EL (cell line): ENCODE results near the gene GEMIN7.
A peak's percentile ranks its signal among the peaks of the same experiment; 100 is the strongest.

ENCODE experiments used
- DNase-seq: peaks from one replicate; pipeline ENCODE4 v3.0.0-alpha.2; 2016

Gene GEMIN7

DNA sequence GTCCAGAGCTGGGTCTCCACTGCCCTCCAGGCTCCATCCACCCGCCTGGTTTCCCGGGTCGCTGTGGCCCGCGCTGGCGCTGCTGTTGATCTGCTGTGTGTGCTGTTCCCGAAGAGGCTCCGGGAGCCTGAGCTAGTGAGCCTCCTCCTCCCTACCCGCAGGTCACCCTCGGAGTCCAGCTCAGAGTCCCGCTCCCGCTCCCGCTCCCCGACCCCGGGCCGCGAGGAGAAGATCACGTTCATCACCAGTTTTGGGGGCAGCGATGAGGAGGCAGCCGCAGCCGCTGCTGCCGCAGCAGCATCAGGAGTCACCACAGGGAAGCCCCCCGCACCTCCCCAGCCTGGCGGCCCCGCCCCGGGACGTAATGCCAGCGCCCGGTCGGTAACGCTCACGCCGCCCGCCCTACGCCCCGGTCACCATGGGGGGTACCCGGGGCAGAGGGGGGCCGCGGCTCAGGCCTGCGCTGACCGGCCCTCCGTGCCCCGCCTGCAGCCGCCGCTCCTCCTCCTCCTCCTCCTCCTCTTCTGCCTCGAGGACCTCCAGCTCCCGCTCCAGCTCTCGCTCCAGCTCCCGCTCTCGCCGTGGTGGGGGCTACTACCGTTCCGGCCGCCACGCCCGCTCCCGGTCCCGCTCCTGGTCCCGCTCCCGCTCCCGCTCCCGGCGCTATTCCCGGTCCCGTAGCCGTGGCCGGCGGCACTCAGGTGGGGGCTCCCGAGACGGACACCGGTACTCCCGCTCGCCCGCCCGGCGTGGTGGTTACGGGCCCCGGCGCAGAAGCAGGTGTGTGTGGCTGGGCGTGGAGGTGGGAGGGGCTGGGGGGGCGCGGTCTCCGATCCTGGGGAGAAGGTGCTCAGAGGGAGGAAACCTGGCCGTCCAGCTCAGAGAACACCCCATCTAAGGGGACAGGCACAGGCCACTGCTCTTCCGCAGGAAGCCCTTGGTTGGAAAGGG is 14.9 kb upstream of the GEMIN7 start:
- no peak for DNase-seq

DNA sequence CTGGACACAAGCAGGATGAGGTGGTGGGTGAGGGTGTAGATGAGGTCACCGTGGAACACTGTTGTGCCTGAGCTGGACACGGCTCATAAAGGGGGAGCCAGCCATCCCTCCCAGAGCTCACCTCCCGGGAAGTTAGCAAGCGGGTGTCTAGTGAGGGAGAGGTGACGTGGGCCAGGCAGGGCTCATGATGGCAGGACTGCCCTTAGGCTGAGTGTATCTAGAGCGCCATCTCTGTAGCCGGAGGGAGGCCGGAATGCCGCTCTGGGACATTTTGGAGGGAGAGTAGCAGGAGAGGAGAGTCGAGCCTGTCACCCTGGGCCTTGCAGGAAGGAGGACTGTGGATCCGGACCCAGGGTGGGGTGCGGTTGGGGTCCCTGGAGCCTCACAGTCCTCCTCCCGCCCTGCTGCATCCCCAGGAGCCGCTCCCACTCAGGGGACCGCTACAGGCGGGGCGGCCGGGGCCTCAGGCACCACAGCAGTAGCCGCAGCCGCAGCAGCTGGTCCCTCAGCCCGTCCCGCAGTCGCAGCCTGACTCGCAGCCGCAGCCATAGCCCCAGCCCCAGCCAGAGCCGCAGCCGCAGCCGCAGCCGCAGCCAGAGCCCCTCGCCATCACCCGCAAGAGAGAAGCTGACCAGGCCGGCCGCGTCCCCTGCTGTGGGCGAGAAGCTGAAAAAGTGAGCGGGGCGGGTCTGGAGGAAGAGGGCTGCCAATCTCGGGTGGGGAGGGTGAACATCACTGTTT is 12.0 kb upstream of the GEMIN7 start:
- no peak for DNase-seq

GRCh38 chr19:45068041-45068440 is 11.0 kb upstream of the GEMIN7 start:
- DNase-seq = no peak

DNA sequence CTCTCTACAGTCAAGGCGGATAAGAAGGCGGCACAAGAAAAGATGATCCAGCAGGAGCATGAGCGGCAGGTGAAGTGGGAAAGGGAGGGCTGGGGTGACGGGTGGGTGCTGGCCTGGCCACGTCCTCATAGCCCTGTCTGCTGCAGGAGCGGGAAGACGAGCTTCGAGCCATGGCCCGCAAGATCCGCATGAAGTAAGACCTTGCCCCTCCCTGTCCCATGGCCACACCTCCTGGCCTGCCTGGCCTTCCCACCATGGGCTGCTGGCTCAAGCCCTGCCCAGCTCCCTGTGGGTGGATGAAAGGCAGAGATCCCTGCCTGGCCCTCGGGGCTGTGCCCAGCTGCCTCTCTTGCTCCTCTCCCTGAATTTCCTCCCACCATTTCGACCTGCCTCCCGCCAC is 10.0 kb upstream of the GEMIN7 start:
- DNase-seq = peak; percentile 22

DNA sequence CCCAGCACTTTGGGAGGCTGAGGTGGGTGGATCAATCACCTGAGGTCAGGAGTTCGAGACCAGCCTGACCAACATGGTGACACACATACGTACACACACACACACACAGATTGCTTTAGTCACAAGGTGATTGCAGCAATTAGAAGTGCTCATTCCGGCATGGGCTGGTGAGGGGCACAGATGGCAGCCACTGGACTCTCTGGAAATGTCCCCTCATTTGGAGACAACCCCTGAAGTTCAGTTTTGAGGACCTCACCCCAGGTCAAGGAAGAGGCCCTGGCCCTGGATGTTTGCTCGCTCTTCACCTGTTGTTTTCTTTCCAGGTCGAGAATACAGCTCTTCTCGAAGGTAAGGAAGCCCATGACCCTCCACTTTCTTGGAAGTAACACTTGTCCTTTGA is 8.8 kb upstream of the GEMIN7 start:
- DNase-seq = no peak

GRCh38 chr19:45070861-45071544 is 8.1 kb upstream of the GEMIN7 start:
- no peak for DNase-seq

DNA sequence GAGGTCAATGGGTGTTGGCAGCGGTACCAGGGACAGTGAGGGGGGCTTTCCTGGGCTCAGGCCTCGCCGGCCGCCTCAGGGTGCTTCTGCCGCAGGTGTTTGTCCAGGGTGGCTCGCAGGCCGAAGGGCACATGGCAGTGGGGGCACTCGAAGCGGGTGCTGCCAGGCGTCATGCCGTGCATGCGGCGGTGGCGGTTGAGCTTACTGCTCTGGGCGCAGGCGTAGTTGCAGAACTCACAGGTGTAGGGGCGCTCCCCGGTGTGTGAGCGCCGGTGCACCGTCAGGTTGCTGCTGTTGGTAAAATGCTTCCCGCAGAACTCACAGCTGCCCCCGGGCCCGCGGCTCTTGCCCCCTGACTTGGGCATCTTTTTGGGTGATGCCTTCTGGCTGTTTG is 7.5 kb upstream of the GEMIN7 start:
- DNase-seq = no peak

DNA sequence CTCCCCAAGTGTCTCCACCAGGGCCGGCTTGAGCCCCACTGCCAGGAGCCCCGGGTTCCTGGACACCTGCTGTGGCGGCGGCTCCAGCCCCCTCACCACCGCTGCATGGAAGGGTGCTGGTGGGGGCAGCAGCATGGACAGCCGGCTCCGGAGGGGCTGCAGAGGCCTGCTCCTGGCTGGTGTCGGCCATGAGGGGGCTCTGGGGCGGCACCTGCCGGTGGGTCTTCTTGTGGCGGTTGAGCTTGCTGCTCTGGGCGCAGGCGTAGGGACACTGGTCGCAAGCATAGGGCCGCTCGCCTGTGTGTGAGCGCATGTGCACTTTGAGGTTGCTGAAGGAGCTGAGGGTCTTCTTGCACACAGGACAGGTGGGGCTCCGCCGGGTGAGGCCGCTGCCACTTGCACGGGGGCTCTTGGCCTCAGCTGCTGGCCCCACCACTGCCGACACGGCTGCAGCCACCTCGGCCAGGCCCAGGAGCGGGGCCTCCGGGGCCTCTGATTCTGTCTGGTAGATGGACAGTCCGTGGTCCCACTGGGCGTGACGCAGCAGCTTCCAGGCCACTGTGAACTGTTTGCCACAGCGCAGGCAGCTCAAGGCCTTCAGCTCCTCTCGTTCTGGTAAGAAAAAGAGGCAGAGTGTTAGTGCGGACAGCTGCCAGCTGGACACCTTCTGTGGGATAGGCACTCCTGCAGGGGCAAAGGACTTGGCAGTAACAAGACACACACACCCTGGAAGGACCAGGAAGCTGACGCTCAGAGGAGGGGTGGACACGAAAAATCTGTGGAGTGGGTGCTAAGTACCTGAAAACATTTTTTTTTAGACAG is 6.9 kb upstream of the GEMIN7 start:
- DNase-seq = no peak

DNA sequence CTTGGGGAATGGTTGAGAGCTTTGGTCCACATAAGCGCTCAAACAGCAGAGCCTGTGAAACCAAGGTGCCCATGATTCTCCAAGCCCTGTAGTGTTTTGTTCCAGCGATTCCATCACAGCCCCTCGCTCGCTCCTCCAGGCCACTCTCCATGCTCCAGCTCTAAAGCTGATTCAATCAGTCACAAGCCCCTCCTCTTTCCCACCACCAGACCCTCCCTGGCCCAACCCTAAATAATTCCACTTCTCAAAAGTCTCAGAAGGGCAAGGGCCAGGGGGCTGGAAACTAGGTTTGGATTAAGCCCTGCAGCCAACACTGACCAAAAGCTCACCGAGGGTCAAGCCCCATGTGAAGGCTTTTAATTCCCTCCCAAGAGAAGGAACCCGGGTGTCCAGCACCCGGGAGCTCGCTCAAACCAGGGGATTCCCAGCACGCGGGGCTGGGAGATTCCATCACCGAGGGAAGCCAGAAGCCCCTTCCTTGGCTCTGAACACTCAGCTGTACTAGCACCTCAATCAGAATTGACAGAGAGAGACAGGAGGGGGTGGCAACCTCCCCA is 4.2 kb upstream of the GEMIN7 start:
- no peak for DNase-seq

- peak; percentile 56 for DNase-seq
Measured at GRCh38 chr19:45075301-45076028, 3.6 kb upstream of the GEMIN7 start.

DNA sequence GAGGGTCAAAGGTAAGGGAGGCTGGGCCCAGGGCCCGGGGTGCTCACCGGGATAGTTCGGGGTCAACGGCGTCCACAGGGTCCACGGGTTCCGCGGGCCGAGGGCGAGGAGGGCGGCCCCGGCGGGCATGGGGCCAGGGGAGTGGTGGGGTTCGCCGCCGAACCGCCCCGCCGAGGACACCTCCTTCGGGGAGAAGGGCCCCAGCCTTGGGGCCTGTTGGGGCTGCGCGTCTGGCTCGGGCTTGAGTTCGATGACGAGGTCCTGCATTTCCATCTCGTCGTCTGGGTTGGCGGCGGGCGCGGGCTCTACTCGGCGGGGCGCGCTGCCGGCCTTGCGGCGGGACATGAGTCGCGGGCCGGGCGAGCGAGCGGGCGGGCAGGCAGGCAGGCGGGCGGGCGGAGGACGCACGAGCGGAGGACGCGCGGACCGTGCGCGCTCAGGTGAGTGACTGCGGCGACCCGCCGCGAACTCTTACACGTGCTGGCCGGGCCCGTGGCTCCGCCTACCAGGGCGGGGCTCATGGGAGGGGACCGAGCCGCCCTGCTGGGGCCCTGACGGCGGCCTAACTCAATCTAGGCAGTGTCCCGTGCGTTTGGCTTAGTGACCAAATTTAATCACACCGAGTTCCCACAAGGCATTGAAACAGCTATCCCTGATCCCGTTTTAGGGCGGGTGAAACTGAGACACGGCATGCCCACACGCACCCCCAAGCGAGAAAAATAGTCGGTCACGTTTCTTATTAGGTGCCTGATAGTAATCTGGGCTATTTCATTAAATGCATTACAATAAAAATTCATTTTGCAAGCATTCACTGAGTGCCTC is 2.8 kb upstream of the GEMIN7 start, which contains the start of gene ZNF296:
TSS of gene ZNF296 (minus strand) at position 450 of the 822 bp plus-strand sequence. CDS start at position 345, 105 bp downstream.
- DNase-seq = peak; percentile 49

- no peak for DNase-seq
Measured at GRCh38 chr19:45076851-45077730, 2.0 kb upstream of the GEMIN7 start.

DNA sequence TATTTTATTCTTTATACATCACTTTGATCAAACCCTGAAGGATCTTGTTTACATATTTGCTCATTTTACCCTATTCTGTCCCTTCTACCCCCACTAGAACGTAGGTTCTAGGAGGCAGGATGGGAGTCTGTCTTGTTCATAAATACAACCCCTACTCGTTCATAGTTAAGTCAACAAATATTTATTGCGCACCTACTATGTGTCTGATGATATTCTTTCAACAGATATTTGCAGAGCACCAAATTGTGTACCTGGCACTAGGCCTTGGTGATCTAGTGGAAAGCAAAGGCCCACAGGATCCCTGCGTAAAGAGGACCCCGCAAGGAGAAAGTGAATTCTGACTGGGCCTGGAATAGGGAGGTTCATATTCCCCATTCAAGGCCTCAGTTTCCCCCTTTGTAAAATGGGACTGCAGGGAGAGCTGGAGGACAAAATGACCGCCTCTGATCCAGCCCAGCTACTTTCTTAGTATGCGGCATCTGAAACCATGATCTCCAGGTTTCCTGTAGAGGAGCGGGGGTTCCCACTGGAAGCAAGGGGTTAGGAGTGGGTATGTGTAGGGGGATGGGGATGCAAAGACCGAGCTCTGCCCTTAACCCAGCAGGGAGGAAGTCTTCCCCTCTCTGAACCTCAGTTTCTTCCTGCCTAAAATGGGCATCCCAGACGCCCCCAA is 534 bp upstream of the GEMIN7 start:
- no peak for DNase-seq

DNA sequence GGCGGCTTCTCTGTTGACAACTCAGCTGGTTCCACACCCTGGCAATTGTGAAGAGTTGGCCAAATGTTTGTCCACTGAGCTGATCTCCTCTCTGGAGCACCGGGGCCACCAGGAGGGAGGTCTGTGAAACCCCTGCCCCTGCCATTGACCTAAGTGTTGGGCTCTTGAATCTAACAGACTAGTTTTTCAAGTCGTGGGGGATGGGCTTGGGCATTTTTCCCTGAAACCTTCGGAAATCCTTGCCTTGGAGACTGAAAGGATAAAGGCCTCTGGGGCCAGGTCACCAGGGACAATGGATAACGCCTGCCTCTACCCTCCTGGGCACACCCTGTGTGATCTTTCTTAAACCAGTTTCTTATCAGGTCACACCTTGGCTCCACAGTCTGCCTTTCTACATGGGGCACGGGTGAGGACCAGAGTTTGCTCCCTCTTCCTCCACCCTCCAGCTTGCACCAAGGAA is 881 bp downstream of the GEMIN7 start:
- no peak for DNase-seq

DNA sequence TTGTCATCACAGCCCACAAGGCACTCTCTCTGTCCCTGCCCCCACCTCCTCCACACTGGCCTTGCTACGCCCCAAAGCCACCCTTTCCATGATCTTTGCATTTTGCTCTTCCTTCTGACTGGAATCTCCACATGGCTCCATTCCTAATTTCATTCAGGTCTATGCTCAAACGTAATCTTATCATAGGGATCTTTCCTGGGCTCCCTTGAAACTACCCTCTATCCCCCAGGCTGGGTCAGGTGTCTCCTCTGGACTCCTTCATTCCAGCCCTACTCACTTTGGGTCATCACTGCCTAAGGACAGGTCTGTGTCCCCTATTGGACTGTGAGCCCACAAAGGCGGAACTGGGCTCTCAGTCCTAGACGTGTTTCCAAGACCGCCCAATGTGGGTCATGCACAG is 3.1 kb downstream of the GEMIN7 start:
- DNase-seq = no peak

DNA sequence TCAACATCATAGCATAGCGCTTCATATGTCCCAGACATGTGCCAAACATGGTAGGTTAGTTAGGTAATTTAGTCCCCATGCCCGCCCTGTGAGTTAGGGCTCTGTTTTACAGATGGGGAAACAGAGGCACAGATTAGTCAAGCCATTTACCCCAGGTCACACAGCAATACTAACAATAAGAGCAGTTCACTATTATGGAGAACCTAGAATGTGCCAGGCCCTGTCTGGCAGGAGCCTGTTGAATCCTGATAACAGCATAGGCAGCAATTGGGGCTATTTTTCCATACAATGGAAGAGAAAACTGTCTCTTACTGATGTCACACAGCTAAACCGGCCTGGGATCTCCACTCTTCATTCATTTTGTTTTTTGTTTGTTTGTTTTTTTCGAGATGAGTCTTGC is 7.4 kb downstream of the GEMIN7 start:
- no peak for DNase-seq

DNA sequence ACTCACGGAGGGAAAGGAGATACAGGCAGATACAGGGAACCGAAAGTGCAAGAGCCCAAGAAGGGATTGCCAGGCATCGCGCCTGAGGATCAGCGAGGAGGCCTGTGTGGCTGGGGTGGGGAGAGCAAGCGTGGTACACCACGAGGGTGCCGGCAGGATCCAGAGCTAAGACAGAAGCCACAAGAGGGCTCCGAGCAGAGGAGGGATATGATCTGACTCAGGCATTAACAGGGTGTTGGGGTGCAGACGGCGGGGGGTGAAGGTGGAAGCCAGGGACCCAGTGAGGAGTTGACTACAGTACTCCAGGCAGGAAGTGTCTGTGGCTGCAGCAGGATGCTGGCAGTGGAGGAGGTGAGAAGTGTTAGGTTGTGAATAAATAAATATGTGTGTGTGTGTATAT is 8.5 kb downstream of the GEMIN7 start:
- no peak for DNase-seq

- no peak for DNase-seq
Measured at GRCh38 chr19:45090034-45090433, 11.0 kb downstream of the GEMIN7 start.

DNA sequence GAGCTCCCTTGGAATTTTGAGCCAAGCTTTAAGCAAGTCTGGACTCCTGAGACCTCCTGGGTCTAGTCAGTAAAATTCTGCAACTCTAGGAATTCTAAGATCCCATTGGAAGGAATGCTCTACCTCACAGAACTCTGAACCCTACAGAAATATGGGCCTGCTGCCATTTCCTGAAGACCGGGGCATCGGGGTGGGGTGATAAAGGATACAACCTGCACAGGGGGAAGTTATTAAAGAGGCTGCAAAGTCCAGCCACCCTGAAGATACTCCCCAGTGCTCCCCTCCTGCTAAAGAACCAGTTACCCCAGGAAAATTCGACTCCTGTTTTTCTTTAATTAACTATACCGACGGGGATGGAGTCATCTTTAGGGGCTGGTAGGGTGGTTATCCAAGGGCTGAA is 11.5 kb downstream of the GEMIN7 start:
- no peak for DNase-seq
